ENCODE data around the gene THSD4.

Gene THSD4

GRCh38 chr15:71691458-71692417 is 576.5 kb downstream of the THSD4 start:
- Histone ChIP-seq H3K27me3 (ENCODE audit: insufficient read depth, low read length) (no peaks in the 10 kb centered on the region), H3K36me3 (ENCODE audit: insufficient read depth, low read length) (no peaks in the 10 kb centered on the region), H3K4me1 (ENCODE audit: control insufficient read depth, insufficient read depth, low read length, unreplicated experiment) (peaks cover 13% of the 10 kb centered on the region), H3K4me3 (ENCODE audit: low read depth, low read length) (peak overlapping the region; percentile 49; the same call in 1 of the 2 replicates), H3K79me2 (ENCODE audit: control insufficient read depth, insufficient read depth, low read length, unreplicated experiment) (no peaks in the 10 kb centered on the region), H2AFZ (ENCODE audit: low read length, unreplicated experiment) (peak overlapping the region; percentile 21), H3K27ac (ENCODE audit: low read depth, low read length) (peak overlapping the region; percentile 18; the same call in 1 of the 2 replicates)

DNA sequence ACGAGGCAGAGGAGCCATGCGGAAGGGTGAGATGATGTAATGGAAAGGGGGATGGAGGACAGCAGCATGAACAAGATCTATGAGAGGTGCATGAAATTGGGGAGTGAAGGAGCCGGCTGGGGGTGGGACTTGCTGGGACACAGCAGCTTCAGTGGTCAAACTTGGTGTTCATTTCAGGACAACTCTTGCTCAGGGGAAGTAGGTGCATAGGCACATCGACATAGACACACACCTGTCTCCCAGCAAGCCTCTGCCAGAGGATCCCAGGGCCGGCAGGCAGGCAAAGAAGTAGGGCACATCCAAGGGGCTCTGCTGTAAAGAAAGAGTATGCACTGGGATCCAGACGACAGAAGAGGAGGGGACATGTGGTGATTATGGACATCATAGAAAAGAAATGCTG is 582.0 kb downstream of the THSD4 start:
- Histone ChIP-seq H3K27ac (ENCODE audit: low read depth, low read length) (no peak overlapping the region), H3K4me1 (ENCODE audit: control insufficient read depth, insufficient read depth, low read length, unreplicated experiment) (peaks cover 2% of the 10 kb centered on the region), H3K36me3 (ENCODE audit: insufficient read depth, low read length) (no peaks in the 10 kb centered on the region), H2AFZ (ENCODE audit: low read length, unreplicated experiment) (no peak overlapping the region), H3K27me3 (ENCODE audit: insufficient read depth, low read length) (no peaks in the 10 kb centered on the region), H3K79me2 (ENCODE audit: control insufficient read depth, insufficient read depth, low read length, unreplicated experiment) (no peaks in the 10 kb centered on the region), H3K4me3 (ENCODE audit: low read depth, low read length) (no peak overlapping the region)

GRCh38 chr15:71698030-71698429 is 582.8 kb downstream of the THSD4 start:
- Histone ChIP-seq H3K4me3 (ENCODE audit: low read depth, low read length) (no peak overlapping the region), H3K27ac (ENCODE audit: low read depth, low read length) (no peak overlapping the region), H3K36me3 (ENCODE audit: insufficient read depth, low read length) (no peaks in the 10 kb centered on the region), H3K27me3 (ENCODE audit: insufficient read depth, low read length) (no peaks in the 10 kb centered on the region), H3K4me1 (ENCODE audit: control insufficient read depth, insufficient read depth, low read length, unreplicated experiment) (no peaks in the 10 kb centered on the region), H2AFZ (ENCODE audit: low read length, unreplicated experiment) (no peak overlapping the region), H3K79me2 (ENCODE audit: control insufficient read depth, insufficient read depth, low read length, unreplicated experiment) (no peaks in the 10 kb centered on the region)

DNA sequence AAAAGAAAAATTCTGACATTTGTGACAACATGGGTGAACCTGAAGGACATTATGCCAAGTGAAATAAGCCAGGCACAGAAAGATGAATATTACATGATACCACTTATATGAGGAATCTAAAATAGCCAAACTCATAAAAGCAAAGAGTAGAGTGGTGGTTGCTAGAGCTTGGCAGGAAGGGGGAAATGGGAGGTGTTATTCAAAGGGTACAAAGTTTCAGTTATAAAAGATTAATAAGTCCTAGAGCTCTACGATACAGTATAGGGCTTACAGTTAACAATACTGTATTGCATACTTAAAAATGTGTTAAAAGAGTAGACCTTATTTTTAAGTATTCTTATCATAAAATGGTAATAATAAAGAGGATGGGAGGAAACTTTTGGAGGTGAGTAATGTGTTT is 583.5 kb downstream of the THSD4 start:
- no peak overlapping the region for H3K4me3 ChIP-seq (ENCODE audit: low read depth, low read length)
- no peaks in the 10 kb centered on the region for H3K27me3 ChIP-seq (ENCODE audit: insufficient read depth, low read length)
- no peak overlapping the region for H3K27ac ChIP-seq (ENCODE audit: low read depth, low read length)
- H3K79me2 ChIP-seq (ENCODE audit: control insufficient read depth, insufficient read depth, low read length, unreplicated experiment) = no peaks in the 10 kb centered on the region
- H3K4me1 ChIP-seq (ENCODE audit: control insufficient read depth, insufficient read depth, low read length, unreplicated experiment) = no peaks in the 10 kb centered on the region
- H3K36me3 ChIP-seq (ENCODE audit: insufficient read depth, low read length) = no peaks in the 10 kb centered on the region
- no peak overlapping the region for H2AFZ ChIP-seq (ENCODE audit: low read length, unreplicated experiment)

GRCh38 chr15:71699977-71700376 is 584.7 kb downstream of the THSD4 start:
- Histone ChIP-seq H2AFZ (ENCODE audit: low read length, unreplicated experiment) (no peak overlapping the region), H3K27me3 (ENCODE audit: insufficient read depth, low read length) (no peaks in the 10 kb centered on the region), H3K27ac (ENCODE audit: low read depth, low read length) (no peak overlapping the region), H3K4me1 (ENCODE audit: control insufficient read depth, insufficient read depth, low read length, unreplicated experiment) (no peaks in the 10 kb centered on the region), H3K79me2 (ENCODE audit: control insufficient read depth, insufficient read depth, low read length, unreplicated experiment) (no peaks in the 10 kb centered on the region), H3K4me3 (ENCODE audit: low read depth, low read length) (no peak overlapping the region), H3K36me3 (ENCODE audit: insufficient read depth, low read length) (no peaks in the 10 kb centered on the region)

DNA sequence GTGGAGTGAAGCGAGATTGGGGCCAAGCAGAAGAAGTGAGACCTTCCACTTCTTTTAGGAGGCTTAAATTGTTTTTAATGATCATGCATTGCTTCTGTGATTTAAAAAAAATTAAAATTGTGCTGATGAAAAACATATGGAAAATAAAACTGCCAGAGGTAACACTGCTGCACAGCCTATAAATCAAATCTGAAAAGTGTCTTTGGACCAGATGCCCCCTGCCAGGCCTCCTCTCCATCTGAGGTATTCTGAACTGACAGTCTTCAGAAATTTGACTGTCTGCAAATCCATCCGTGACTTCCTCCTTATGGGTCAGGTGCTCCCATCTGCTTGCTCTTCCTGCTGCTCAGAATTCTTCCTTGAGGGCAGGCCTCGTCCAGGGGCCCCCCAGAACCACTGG is 586.5 kb downstream of the THSD4 start:
- Histone ChIP-seq H3K79me2 (ENCODE audit: control insufficient read depth, insufficient read depth, low read length, unreplicated experiment) (no peaks in the 10 kb centered on the region), H3K36me3 (ENCODE audit: insufficient read depth, low read length) (no peaks in the 10 kb centered on the region), H3K27ac (ENCODE audit: low read depth, low read length) (no peak overlapping the region), H2AFZ (ENCODE audit: low read length, unreplicated experiment) (no peak overlapping the region), H3K4me1 (ENCODE audit: control insufficient read depth, insufficient read depth, low read length, unreplicated experiment) (peaks cover 8% of the 10 kb centered on the region), H3K4me3 (ENCODE audit: low read depth, low read length) (no peak overlapping the region), H3K27me3 (ENCODE audit: insufficient read depth, low read length) (no peaks in the 10 kb centered on the region)

DNA sequence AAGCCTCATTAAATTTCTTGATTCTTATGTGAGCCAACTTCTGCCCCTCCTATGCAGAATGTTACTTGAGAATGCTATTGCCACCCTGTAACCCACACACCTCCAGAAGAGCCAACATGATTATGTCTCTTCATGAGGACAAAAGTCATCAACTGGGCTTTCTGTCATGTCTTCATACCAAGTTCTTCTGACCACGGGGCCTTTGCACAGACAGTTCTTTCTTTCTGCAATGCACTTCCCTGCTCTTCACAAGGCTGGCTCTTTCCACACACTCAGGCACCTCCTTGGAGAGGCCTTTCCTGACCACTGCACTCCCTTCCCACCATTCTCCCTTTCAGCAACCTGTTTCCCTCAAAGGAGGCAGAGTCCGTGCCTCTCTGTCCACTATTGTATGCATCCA is 587.2 kb downstream of the THSD4 start:
- Histone ChIP-seq H2AFZ (ENCODE audit: low read length, unreplicated experiment) (no peak overlapping the region), H3K27me3 (ENCODE audit: insufficient read depth, low read length) (no peaks in the 10 kb centered on the region), H3K79me2 (ENCODE audit: control insufficient read depth, insufficient read depth, low read length, unreplicated experiment) (no peaks in the 10 kb centered on the region), H3K4me1 (ENCODE audit: control insufficient read depth, insufficient read depth, low read length, unreplicated experiment) (peaks cover 15% of the 10 kb centered on the region), H3K36me3 (ENCODE audit: insufficient read depth, low read length) (no peaks in the 10 kb centered on the region), H3K27ac (ENCODE audit: low read depth, low read length) (no peak overlapping the region), H3K4me3 (ENCODE audit: low read depth, low read length) (no peak overlapping the region)

- no peak overlapping the region for H3K4me3 ChIP-seq (ENCODE audit: low read depth, low read length)
- H3K27me3 ChIP-seq (ENCODE audit: insufficient read depth, low read length) = no peaks in the 10 kb centered on the region
- H3K36me3 ChIP-seq (ENCODE audit: insufficient read depth, low read length) = no peaks in the 10 kb centered on the region
- no peak overlapping the region for H2AFZ ChIP-seq (ENCODE audit: low read length, unreplicated experiment)
- no peaks in the 10 kb centered on the region for H3K79me2 ChIP-seq (ENCODE audit: control insufficient read depth, insufficient read depth, low read length, unreplicated experiment)
- H3K4me1 ChIP-seq (ENCODE audit: control insufficient read depth, insufficient read depth, low read length, unreplicated experiment) = peaks cover 20% of the 10 kb centered on the region
- H3K27ac ChIP-seq (ENCODE audit: low read depth, low read length) = no peak overlapping the region
These were observed 589.9 kb downstream of the THSD4 start for GRCh38 chr15:71705151-71705550.

DNA sequence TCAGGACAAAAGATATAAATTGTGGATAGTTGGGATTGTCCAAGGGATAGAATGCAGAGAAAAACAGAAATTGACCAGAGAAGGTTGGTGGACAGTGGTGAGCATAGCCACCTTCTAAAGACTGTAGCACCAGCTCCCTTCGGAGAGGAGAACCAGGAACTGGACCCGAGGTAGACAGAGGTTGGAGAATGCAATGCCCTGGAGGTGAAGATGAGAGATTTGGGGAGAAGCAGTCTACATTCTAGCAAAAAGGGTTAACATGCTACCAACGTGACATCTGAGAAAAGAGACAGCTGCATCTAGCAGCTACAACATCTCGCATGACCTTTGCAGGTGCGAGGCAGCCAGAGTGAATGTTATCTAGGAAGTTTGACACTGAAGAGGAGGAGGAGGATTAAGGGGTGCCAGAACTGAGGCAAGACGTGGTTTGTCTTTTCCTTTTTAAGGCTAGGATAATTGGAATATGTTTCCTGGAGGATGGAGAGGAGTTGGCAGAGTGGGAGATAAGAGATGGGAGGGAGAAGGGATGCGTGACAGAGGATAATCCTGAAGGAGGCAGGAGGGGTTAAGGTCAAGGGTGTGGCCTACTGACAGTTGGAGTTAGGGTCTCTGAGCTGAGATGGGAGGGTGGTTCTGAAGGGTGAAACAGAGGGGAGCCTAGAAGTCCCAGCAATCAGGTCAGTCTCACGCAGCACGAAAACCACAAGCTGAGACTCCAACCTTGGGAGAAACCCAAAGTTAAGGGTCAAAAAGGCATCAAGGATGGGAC is 591.4 kb downstream of the THSD4 start:
- Histone ChIP-seq H3K4me3 (ENCODE audit: low read depth, low read length) (peak overlapping the region; percentile 26; the same call in 1 of the 2 replicates), H3K36me3 (ENCODE audit: insufficient read depth, low read length) (no peaks in the 10 kb centered on the region), H3K27me3 (ENCODE audit: insufficient read depth, low read length) (no peaks in the 10 kb centered on the region), H3K4me1 (ENCODE audit: control insufficient read depth, insufficient read depth, low read length, unreplicated experiment) (peaks cover 20% of the 10 kb centered on the region), H2AFZ (ENCODE audit: low read length, unreplicated experiment) (no peak overlapping the region), H3K27ac (ENCODE audit: low read depth, low read length) (no peak overlapping the region), H3K79me2 (ENCODE audit: control insufficient read depth, insufficient read depth, low read length, unreplicated experiment) (no peaks in the 10 kb centered on the region)

DNA sequence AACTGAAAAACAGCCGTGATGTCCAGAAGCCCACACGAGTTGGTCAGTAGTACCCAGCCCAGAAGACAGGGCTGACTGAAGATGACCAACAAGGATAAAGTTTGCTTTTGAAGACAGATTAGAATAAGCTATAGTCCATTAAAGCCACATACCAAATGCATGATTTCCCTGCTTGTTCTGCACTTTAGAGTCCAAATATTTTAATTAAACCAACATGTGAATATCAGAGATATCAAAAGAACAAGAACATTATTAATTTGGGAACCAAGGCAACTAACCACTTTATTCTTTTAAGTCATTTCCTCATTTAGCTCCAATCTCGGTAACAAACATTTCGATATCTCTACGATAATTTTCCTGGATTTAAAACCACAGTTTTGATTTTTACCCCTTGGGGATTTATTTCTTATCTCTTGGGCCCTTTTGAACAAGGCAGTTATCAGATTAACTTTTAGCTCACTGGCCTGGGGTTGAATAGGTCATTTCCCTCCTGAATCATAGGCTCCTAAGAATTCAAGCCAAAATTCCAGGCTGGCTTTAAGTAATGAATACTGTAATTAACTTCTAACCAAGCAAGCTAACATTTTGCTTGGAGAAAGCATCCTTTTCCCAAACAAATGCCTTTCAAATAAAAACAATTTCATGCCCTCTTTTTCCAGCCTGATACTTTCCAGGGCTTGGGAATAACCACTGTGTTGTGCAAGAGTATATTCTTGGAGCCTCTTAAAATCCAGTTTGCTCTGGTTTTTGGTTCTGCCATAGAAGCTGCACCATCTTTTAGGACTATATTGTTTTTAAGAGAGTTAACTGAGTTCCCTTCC is 592.2 kb downstream of the THSD4 start:
- Histone ChIP-seq H3K4me1 (ENCODE audit: control insufficient read depth, insufficient read depth, low read length, unreplicated experiment) (peaks cover 20% of the 10 kb centered on the region), H3K27ac (ENCODE audit: low read depth, low read length) (no peak overlapping the region), H3K4me3 (ENCODE audit: low read depth, low read length) (peak overlapping the region; percentile 26; the same call in 1 of the 2 replicates), H3K27me3 (ENCODE audit: insufficient read depth, low read length) (no peaks in the 10 kb centered on the region), H2AFZ (ENCODE audit: low read length, unreplicated experiment) (no peak overlapping the region), H3K79me2 (ENCODE audit: control insufficient read depth, insufficient read depth, low read length, unreplicated experiment) (no peaks in the 10 kb centered on the region), H3K36me3 (ENCODE audit: insufficient read depth, low read length) (no peaks in the 10 kb centered on the region)

Measured in ACC112 (cell line).